CD14-positive monocyte (primary cell): Measurements from ENCODE around the gene CHD6. TPM values are rescaled to one million over a fixed set of nuclear protein-coding genes. Genes with fewer than 3 reads are reported as not detected.

Experiments
- DNase-seq, 3 donors: peaks; one replicate each; pipeline ENCODE4 v3.0.0-alpha.2; 2011 to 2022
- H2AFZ ChIP-seq: 2 replicates; pipeline ENCODE4 v1.6.0; 2012; ENCODE audit warnings: mild to moderate bottlenecking, low read depth, low read length, inconsistent platforms; ENCODE audit not compliant: insufficient read depth, poor library complexity, severe bottlenecking
- H3K27ac ChIP-seq, 2 donors: 1 replicate in 1 of 2; 2 replicates in 1 of 2; pipeline ENCODE4 v1.5.1; 2012 to 2013; ENCODE audit warnings: low read length in 2 of 2, control low read depth in 1 of 2, inconsistent platforms in 1 of 2, low read depth in 1 of 2, mild to moderate bottlenecking in 1 of 2
- H3K27me3 ChIP-seq, 2 donors: one replicate each; pipeline versions ENCODE4 v1.6.0 to v1.6.1; 2011 to 2013; ENCODE audit warnings: low read length in 2 of 2; ENCODE audit not compliant: control insufficient read depth in 2 of 2, insufficient read depth in 2 of 2
- H3K36me3 ChIP-seq, 2 donors: replicated peaks in 1 of 2; 1 replicate in 1 of 2; 2 replicates in 1 of 2; pipeline versions ENCODE4 v1.5.1 to v1.6.1; 2012 to 2013; ENCODE audit warnings: low read length in 2 of 2, control low read depth in 1 of 2, inconsistent platforms in 1 of 2, mild to moderate bottlenecking in 1 of 2; ENCODE audit not compliant: insufficient read depth in 2 of 2, control insufficient read depth in 1 of 2
- H3K4me1 ChIP-seq, 2 donors: 1 replicate in 1 of 2; 2 replicates in 1 of 2; pipeline versions ENCODE4 v1.5.1 to v1.6.1; 2012 to 2013; ENCODE audit warnings: low read length in 2 of 2, control low read depth in 1 of 2, inconsistent platforms in 1 of 2, mild to moderate bottlenecking in 1 of 2, moderate library complexity in 1 of 2; ENCODE audit not compliant: insufficient read depth in 2 of 2, control insufficient read depth in 1 of 2
- H3K4me2 ChIP-seq: replicated peaks from 2 replicates; pipeline ENCODE3; 2012; ENCODE audit warnings: low read length, moderate library complexity, mild to moderate bottlenecking; ENCODE audit not compliant: poor library complexity, severe bottlenecking; ENCODE audit errors: extremely low read depth
- H3K4me3 ChIP-seq, 3 experiments: fragments of 200-600 bp in 1 of 3; sonication (generic) in 1 of 3; replicated peaks in 1 of 3; 1 replicate in 2 of 3; 2 replicates in 1 of 3; pipeline ENCODE4 v1.5.1; 2011 to 2013; ENCODE audit warnings: low read length in 3 of 3, mild to moderate bottlenecking in 3 of 3, control low read depth in 2 of 3, low read depth in 2 of 3, inconsistent platforms in 1 of 3, moderate library complexity in 1 of 3
- H3K79me2 ChIP-seq: 2 replicates; pipeline ENCODE4 v1.6.0; 2012; ENCODE audit warnings: mild to moderate bottlenecking, control low read depth, inconsistent platforms, low read length, moderate library complexity; ENCODE audit not compliant: insufficient read depth
- H3K9ac ChIP-seq: 2 replicates; pipeline ENCODE4 v1.6.0; 2017; ENCODE audit warnings: low read length, mild to moderate bottlenecking; ENCODE audit not compliant: insufficient read depth, poor library complexity, severe bottlenecking
- H3K9me3 ChIP-seq, 2 donors: replicated peaks in 1 of 2; 1 replicate in 1 of 2; 2 replicates in 1 of 2; pipeline versions ENCODE4 v1.5.1 to v1.6.1; 2012 to 2013; ENCODE audit warnings: low read length in 2 of 2, control low read depth in 1 of 2; ENCODE audit not compliant: control insufficient read depth in 1 of 2, insufficient read depth in 1 of 2
- H4K20me1 ChIP-seq: 2 replicates; pipeline ENCODE4 v1.6.0; 2012; ENCODE audit warnings: mild to moderate bottlenecking, low read length, control low read depth, moderate library complexity; ENCODE audit not compliant: insufficient read depth
- H3K27ac Mint-ChIP-seq, 7 donors: one replicate each; pipeline ENCODE4 v1.8.0; 2020; ENCODE audit warnings: mild to moderate bottlenecking in 7 of 7, mixed read lengths in 7 of 7, moderate library complexity in 6 of 7, inconsistent platforms in 2 of 7
- H3K27me3 Mint-ChIP-seq, 3 donors: one replicate each; pipeline ENCODE4 v1.8.0; 2021 to 2022; ENCODE audit warnings: low read depth in 3 of 3, mild to moderate bottlenecking in 3 of 3, mixed read lengths in 3 of 3, moderate library complexity in 3 of 3, inconsistent platforms in 1 of 3
- H3K36me3 Mint-ChIP-seq, 2 donors: one replicate each; pipeline ENCODE4 v1.8.0; 2020; ENCODE audit warnings: mixed read lengths in 2 of 2, inconsistent platforms in 1 of 2, mild to moderate bottlenecking in 1 of 2
- H3K4me1 Mint-ChIP-seq: one replicate; pipeline ENCODE4 v1.8.0; 2020; ENCODE audit warnings: mild to moderate bottlenecking, mixed read lengths
- H3K4me3 Mint-ChIP-seq, 2 donors: one replicate each; pipeline ENCODE4 v1.8.0; 2020; ENCODE audit warnings: mild to moderate bottlenecking in 2 of 2, mixed read lengths in 2 of 2, moderate library complexity in 1 of 2
- H3K9me3 Mint-ChIP-seq, 7 donors: one replicate each; pipeline ENCODE4 v1.8.0; 2020 to 2022; ENCODE audit warnings: mixed read lengths in 7 of 7, mild to moderate bottlenecking in 6 of 7, moderate library complexity in 6 of 7, inconsistent platforms in 2 of 7
- WGBS: methylation state at CpG from one replicate; pipeline ENCODE4 v1.1.5; 2013; ENCODE audit warnings: missing lambda C conversion rate; ENCODE audit not compliant: insufficient coverage; 5-methylcytosine and 5-hydroxymethylcytosine counted together
- intact Hi-C, 2 donors: fragments of 100-400 bp; cut with micrococcal nuclease; formaldehyde crosslinking; loops; one replicate each; pipeline versions ENCODE4 v1.15.0 to v1.15.1; 2023
- polyA minus RNA-seq: library from RNA; depleted of rRNA, polyadenylated mRNA; stranded (reverse); fragments of >200 nt; gene quantifications from 2 replicates; pipeline ENCODE4 v1.2.3, GENCODE V29; 2012
- polyA plus RNA-seq, 3 donors: library from polyadenylated mRNA; depleted of rRNA in 1 of 3; unstranded in 2 of 3; stranded (reverse) in 1 of 3; fragments of 300-500 nt in 2 of 3; fragments of >200 nt in 1 of 3; fragmentation: Illumina TruSeq in 2 of 3; gene quantifications; 1 replicate in 2 of 3; 2 replicates in 1 of 3; pipeline ENCODE4 v1.2.3, GENCODE V29; 2012 to 2021
- total RNA-seq, 12 experiments: library from RNA in 1 of 12; stranded (reverse) in 1 of 12; fragments of 120-200 nt in 1 of 12; gene quantifications; one replicate each; pipeline ENCODE4 v1.2.4 and lab custom pipeline; 2013 to 2026; ENCODE audit warnings: mixed read lengths in 6 of 12, inconsistent platforms in 1 of 12
- TF ChIP-seq, protein P1 (sequence below): fragments of 200-600 bp; IDR thresholded peaks from one replicate; pipeline ENCODE4 v1.8.0; 2022; ENCODE audit warnings: antibody characterized with exemption, mild to moderate bottlenecking

Gene CHD6, protein sequence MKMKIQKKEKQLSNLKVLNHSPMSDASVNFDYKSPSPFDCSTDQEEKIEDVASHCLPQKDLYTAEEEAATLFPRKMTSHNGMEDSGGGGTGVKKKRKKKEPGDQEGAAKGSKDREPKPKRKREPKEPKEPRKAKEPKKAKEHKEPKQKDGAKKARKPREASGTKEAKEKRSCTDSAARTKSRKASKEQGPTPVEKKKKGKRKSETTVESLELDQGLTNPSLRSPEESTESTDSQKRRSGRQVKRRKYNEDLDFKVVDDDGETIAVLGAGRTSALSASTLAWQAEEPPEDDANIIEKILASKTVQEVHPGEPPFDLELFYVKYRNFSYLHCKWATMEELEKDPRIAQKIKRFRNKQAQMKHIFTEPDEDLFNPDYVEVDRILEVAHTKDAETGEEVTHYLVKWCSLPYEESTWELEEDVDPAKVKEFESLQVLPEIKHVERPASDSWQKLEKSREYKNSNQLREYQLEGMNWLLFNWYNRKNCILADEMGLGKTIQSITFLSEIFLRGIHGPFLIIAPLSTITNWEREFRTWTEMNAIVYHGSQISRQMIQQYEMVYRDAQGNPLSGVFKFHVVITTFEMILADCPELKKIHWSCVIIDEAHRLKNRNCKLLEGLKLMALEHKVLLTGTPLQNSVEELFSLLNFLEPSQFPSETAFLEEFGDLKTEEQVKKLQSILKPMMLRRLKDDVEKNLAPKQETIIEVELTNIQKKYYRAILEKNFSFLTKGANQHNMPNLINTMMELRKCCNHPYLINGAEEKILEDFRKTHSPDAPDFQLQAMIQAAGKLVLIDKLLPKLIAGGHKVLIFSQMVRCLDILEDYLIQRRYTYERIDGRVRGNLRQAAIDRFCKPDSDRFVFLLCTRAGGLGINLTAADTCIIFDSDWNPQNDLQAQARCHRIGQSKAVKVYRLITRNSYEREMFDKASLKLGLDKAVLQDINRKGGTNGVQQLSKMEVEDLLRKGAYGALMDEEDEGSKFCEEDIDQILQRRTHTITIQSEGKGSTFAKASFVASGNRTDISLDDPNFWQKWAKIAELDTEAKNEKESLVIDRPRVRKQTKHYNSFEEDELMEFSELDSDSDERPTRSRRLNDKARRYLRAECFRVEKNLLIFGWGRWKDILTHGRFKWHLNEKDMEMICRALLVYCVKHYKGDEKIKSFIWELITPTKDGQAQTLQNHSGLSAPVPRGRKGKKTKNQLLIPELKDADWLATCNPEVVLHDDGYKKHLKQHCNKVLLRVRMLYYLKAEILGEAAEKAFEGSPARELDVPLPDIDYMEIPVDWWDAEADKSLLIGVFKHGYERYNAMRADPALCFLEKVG (N-terminal part only)
- 44.8 TPM for total RNA-seq (2013)
- polyA plus RNA-seq, result 10 to 100 TPM; 12.9 to 19.6 (median 13.0) TPM
- polyA minus RNA-seq, result 13.0 and 18.7 TPM in 2 replicates
- 37.3 to 129 (median 114) reads per million in 11 experiments for total RNA-seq (lab: John Stamatoyannopoulos, UW)

DNA sequence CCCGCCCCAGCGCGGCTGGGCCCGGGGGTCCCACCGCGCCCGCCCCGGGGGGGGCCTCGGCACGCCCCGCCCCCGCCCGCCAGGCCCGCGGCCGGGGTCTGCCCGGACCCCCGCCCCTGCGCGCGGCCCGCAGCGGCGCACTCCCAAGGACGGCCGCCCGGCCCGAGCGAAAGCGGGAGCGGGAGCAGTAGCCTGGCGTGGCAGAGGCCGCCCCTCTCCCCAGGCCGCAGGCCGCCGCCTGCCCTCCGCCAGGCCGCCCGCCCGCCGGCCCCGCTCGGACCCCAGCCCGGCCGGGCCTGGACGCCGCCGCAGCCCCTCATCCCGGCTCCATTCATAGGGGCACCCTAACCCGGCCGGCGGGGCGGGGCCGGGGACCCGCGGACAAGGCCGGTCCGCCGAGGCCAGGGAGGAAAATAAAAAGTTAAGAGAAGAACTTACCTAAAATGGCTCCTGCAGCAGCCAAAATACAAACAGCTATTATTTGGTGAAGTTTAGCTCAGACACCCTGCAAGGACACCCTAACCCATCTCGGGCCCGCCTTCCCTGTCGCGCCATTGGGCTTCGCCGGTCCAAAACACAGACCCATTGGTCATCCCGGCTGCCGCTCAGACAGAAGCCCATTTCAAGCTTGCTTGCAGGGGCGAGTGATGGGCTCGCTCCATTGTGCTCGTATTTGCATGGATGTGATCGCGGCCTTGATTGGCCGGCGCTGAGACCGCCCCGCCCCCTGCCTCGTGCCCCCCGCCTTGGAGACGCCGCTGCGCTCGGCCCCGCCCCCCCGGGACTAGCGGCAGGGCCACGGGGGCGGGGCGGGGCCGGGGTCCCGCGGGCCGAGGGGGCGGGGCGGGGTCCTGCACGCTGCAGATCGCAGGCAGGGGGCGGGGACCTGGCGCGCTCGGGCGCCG is at the start of gene CHD6:
CHD6 (minus strand) TSS at position 476 of the 905 bp plus-strand sequence. CDS start 67,040 bp downstream, outside the sequence.
- Histone ChIP-seq H3K9ac (peak within 1 kb of the TSS; percentile 85), H2AFZ (peak within 1 kb of the TSS; percentile 78), H3K4me3 (peak within 1 kb of the TSS; percentile 66 to 81 (median 74)), H3K36me3 (no peaks in the 10 kb centered on the region), H3K79me2 (peaks cover 45% of the 10 kb centered on the region), H3K27ac (peak within 1 kb of the TSS; percentile 53 to 80), H4K20me1 (peaks cover 39% of the 10 kb centered on the region), H3K4me1 (peaks cover 32 to 34% of the 10 kb centered on the region in 2 donors), H3K27me3 (no peaks in the 10 kb centered on the region), H3K9me3 (no peaks in the 10 kb centered on the region), H3K4me2 (peak within 1 kb of the TSS; percentile 75)
- Mint-ChIP-seq H3K4me1 (peaks cover 34% of the 10 kb centered on the region), H3K27me3 (peaks cover 7 to 14% (median 10%) of the 10 kb centered on the region in 3 donors), H3K9me3 (peaks cover 0 to 2% (median 0%) of the 10 kb centered on the region in 7 donors), H3K36me3 (no peaks in the 10 kb centered on the region), H3K4me3 (peak within 1 kb of the TSS; percentile 86 to 94), H3K27ac (peak within 1 kb of the TSS; percentile 68 to 90 (median 82))
- TF ChIP-seq, protein P1, sequence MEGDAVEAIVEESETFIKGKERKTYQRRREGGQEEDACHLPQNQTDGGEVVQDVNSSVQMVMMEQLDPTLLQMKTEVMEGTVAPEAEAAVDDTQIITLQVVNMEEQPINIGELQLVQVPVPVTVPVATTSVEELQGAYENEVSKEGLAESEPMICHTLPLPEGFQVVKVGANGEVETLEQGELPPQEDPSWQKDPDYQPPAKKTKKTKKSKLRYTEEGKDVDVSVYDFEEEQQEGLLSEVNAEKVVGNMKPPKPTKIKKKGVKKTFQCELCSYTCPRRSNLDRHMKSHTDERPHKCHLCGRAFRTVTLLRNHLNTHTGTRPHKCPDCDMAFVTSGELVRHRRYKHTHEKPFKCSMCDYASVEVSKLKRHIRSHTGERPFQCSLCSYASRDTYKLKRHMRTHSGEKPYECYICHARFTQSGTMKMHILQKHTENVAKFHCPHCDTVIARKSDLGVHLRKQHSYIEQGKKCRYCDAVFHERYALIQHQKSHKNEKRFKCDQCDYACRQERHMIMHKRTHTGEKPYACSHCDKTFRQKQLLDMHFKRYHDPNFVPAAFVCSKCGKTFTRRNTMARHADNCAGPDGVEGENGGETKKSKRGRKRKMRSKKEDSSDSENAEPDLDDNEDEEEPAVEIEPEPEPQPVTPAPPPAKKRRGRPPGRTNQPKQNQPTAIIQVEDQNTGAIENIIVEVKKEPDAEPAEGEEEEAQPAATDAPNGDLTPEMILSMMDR, result no peak
- WGBS, result under 1% methylated on average over 93 of the region's 102 CpGs
- DNase-seq, result peak; percentile 97 to 98 (median 97)
- intact Hi-C loops, result loop anchor here (2.0 to 10.0 kb wide), 2 partner anchors 15 to 77 kb away; no protein-coding TSS in a partner anchor
